Mesodermal cell (in vitro differentiated cells): ENCODE data around the gene UBA5.

Source experiments
- H3K27ac ChIP-seq: 2 replicates; pipeline ENCODE4 v1.7.0; 2013; ENCODE audit warnings: mild to moderate bottlenecking, low read depth, low read length, moderate library complexity; ENCODE audit not compliant: severe bottlenecking
- H3K36me3 ChIP-seq: 2 replicates; pipeline ENCODE4 v1.7.1; 2013; ENCODE audit warnings: mild to moderate bottlenecking, low read length, moderate library complexity; ENCODE audit not compliant: control insufficient read depth, insufficient read depth
- H3K4me1 ChIP-seq: one replicate; pipeline ENCODE4 v1.7.1; 2013; ENCODE audit warnings: mild to moderate bottlenecking, low read length; ENCODE audit not compliant: insufficient read depth, control insufficient read depth, poor library complexity, severe bottlenecking
- H3K4me3 ChIP-seq: 2 replicates; pipeline ENCODE4 v1.7.0; 2013; ENCODE audit warnings: low read length, control low read depth, mild to moderate bottlenecking; ENCODE audit not compliant: insufficient read depth, poor library complexity, severe bottlenecking; ENCODE audit errors: extremely low read depth
- H3K9me3 ChIP-seq: 2 replicates; pipeline ENCODE4 v1.7.1; 2013; ENCODE audit warnings: mild to moderate bottlenecking, low read length, moderate library complexity; ENCODE audit not compliant: control insufficient read depth
- WGBS, 2 experiments: methylation state at CpG; one replicate each; pipeline ENCODE4 v1.1.5; 2013; ENCODE audit warnings: missing lambda C conversion rate in 2 of 2; ENCODE audit not compliant: insufficient coverage in 2 of 2; 5-methylcytosine and 5-hydroxymethylcytosine counted together

The UBA5 gene

DNA sequence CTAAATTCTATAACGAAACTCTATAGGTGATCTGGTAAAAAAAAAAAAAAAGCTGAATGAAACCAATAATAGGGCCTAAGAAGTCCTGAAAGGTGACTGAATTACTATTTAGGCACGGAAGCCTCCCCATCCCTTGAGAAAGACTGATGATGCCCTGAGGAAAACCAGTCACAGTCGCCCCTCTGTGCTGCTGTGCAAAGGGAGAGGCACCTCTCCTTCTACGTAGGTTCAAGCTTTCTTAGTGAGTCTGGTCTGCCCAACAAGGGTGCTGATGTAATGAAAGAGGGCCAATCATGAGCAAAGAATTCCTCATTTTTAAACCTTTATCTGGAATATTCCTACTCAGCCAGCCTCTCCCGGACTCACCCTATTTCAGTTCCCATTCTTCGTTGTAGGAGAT lies 50.2 kb downstream of the UBA5 start:
- no peaks in the 10 kb centered on the region for H3K4me1 ChIP-seq
- no peak overlapping the region for H3K27ac ChIP-seq
- peaks cover 57% of the 10 kb centered on the region for H3K36me3 ChIP-seq
- no peaks in the 10 kb centered on the region for H3K9me3 ChIP-seq
- no peak overlapping the region for H3K4me3 ChIP-seq
- 95% methylated on average over 3 to 5 of the region's 6 CpGs for WGBS, 2 experiments

GRCh38 chr3:132713977-132714727 lies 54.0 kb downstream of the UBA5 start:
- peaks cover 59% of the 10 kb centered on the region for H3K36me3 ChIP-seq
- H3K27ac ChIP-seq, result no peak overlapping the region
- H3K9me3 ChIP-seq, result no peaks in the 10 kb centered on the region
- H3K4me3 ChIP-seq, result no peak overlapping the region
- 89% methylated on average over 1 of the region's 5 CpGs; no CpG with 5 or more reads in 1 of the 2 experiments for WGBS, 2 experiments
- H3K4me1 ChIP-seq, result no peaks in the 10 kb centered on the region

GRCh38 chr3:132716372-132716771 lies 56.2 kb downstream of the UBA5 start:
- Histone ChIP-seq H3K9me3 (no peaks in the 10 kb centered on the region), H3K27ac (no peak overlapping the region), H3K4me3 (no peak overlapping the region), H3K36me3 (peaks cover 40% of the 10 kb centered on the region), H3K4me1 (peaks cover 3% of the 10 kb centered on the region)

- Histone ChIP-seq H3K4me1 (peaks cover 3% of the 10 kb centered on the region), H3K36me3 (peaks cover 25% of the 10 kb centered on the region), H3K4me3 (peak overlapping the region; percentile 3), H3K9me3 (no peaks in the 10 kb centered on the region), H3K27ac (no peak overlapping the region)
- WGBS, 2 experiments, result no CpG with 5 or more reads among the region's 6 CpGs
Observed at GRCh38 chr3:132720228-132720627, 60.1 kb downstream of the UBA5 start.

- peaks cover 17% of the 10 kb centered on the region for H3K36me3 ChIP-seq
- peaks cover 3% of the 10 kb centered on the region for H3K4me1 ChIP-seq
- no peaks in the 10 kb centered on the region for H3K9me3 ChIP-seq
- 4 to 6% methylated on average over 43 to 46 of the region's 47 CpGs for WGBS, 2 experiments
- H3K27ac ChIP-seq, result peak overlapping the region; percentile 93
- H3K4me3 ChIP-seq, result peak overlapping the region; percentile 72
Observed at GRCh38 chr3:132721479-132722164, 61.5 kb downstream of the UBA5 start.

- Histone ChIP-seq H3K4me1 (peaks cover 3% of the 10 kb centered on the region), H3K27ac (peak within 1 kb of the TSS; percentile 93), H3K9me3 (no peaks in the 10 kb centered on the region), H3K4me3 (peak within 1 kb of the TSS; percentile 72), H3K36me3 (peaks cover 13% of the 10 kb centered on the region)
- 0 to 1% methylated on average over 17 to 49 of the region's 96 CpGs for WGBS, 2 experiments
Observed at GRCh38 chr3:132722165-132723023, 62.3 kb downstream of the UBA5 start, which contains the start of gene NPHP3. Gene NPHP3, minus strand, starts transcription at chr3:132722409. Its CDS starts 54 bp downstream, at chr3:132722355.

DNA sequence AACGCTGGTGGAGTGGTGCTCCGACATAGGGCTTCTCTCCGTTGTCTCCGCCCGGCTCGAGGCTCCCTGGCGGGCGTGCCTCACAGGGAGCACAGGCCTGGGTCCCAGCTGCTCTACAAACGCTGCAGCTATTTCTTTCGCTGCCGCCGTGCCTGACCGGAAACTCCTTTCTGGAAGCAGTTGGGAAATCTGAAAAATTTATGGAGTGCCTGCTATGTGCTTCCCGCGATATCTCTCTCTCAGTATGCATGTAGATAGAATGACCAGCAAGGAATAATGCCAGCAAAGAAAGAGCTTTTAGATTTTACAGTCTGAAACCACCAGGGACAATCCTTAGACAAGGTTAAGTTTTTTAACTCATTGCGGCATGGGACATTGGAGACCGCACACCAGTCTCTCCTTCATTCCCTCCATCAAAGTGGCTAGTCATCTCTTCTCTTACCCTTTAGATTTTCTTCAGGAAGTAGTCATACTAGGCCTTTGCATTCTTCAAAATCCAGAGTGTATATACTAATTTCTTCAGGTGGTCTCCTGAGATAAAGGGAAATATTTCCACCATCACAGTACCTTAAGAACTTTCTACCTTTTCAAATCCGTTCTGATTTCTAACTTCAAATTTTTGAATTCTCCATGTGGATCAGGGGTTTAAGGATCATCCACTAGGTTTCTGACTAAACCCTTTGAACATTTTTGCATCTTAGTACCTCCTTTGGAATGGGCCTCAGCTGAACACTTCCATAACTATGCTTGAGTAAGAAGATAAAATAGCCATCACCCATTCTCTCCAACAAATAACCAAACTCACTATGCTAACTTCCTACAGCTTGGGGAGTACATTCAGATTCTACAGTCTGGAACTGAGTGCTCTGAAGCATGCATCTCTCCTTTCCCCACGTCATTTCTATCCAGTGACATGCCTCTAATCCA lies 63.2 kb downstream of the UBA5 start:
- Histone ChIP-seq H3K36me3 (peaks cover 7% of the 10 kb centered on the region), H3K27ac (peak overlapping the region; percentile 73), H3K4me1 (peaks cover 3% of the 10 kb centered on the region), H3K9me3 (no peaks in the 10 kb centered on the region), H3K4me3 (peak overlapping the region; percentile 59)
- 16 to 24% methylated on average over 14 to 16 of the region's 19 CpGs for WGBS, 2 experiments

DNA sequence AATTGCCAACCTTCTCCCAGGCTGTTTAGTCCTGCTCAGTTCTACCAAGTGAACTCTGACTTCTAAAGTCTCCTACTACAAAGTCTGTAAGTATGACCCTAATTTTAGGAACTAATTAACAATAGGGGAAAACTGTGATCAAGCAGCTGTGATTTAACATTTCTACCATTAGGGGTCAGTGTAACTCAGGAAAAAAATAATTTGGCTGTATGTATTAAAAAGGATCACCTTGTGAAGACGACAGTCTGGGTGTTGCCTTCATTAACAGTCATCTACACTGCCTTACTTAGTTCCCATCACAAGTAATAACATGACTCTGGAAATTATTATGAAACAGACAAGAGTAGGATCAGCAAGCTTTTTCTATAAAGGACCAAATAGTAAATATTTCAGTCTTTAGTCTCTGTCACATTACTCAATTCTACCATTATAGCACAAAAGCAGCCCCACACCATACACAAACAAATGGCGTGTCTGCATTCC lies 66.3 kb downstream of the UBA5 start:
- no peak overlapping the region for H3K27ac ChIP-seq
- no CpG with 5 or more reads among the region's 2 CpGs for WGBS, 2 experiments
- H3K4me3 ChIP-seq, result no peak overlapping the region
- no peaks in the 10 kb centered on the region for H3K36me3 ChIP-seq
- no peaks in the 10 kb centered on the region for H3K9me3 ChIP-seq
- no peaks in the 10 kb centered on the region for H3K4me1 ChIP-seq
